Muscle layer of duodenum (tissue), 2 donors: ENCODE measurements around the gene TBL1XR1.
"Not testable (repeated sequence)": the region's sequence is repeated elsewhere in the genome, so short reads cannot be mapped to it uniquely, and the experiment has no call there.

Experiments
- H3K27ac ChIP-seq: one replicate; pipeline ENCODE4 v1.7.0; 2013; ENCODE audit warnings: mild to moderate bottlenecking, low read length
- H3K27me3 ChIP-seq: one replicate; pipeline ENCODE4 v1.7.0; 2013; ENCODE audit warnings: low read depth, mild to moderate bottlenecking, control low read depth, low read length
- H3K36me3 ChIP-seq, 2 donors: one replicate each; pipeline ENCODE4 v1.7.0; 2013; ENCODE audit warnings: low read length in 2 of 2, control low read depth in 1 of 2, mild to moderate bottlenecking in 1 of 2; ENCODE audit not compliant: insufficient read depth in 2 of 2, control insufficient read depth in 1 of 2
- H3K4me1 ChIP-seq, 2 donors: one replicate each; pipeline ENCODE4 v1.7.0; 2013; ENCODE audit warnings: low read length in 2 of 2, mild to moderate bottlenecking in 2 of 2, control low read depth in 1 of 2, moderate library complexity in 1 of 2; ENCODE audit not compliant: insufficient read depth in 2 of 2, control insufficient read depth in 1 of 2
- H3K4me3 ChIP-seq, 2 donors: one replicate each; pipeline ENCODE4 v1.7.0; 2013; ENCODE audit warnings: low read length in 2 of 2, low read depth in 1 of 2, mild to moderate bottlenecking in 1 of 2
- H3K9me3 ChIP-seq, 2 donors: one replicate each; pipeline ENCODE4 v1.7.0; 2013; ENCODE audit warnings: low read length in 2 of 2, control low read depth in 1 of 2, mild to moderate bottlenecking in 1 of 2; ENCODE audit not compliant: control insufficient read depth in 1 of 2
- donor health status: healthy.

The TBL1XR1 gene

DNA sequence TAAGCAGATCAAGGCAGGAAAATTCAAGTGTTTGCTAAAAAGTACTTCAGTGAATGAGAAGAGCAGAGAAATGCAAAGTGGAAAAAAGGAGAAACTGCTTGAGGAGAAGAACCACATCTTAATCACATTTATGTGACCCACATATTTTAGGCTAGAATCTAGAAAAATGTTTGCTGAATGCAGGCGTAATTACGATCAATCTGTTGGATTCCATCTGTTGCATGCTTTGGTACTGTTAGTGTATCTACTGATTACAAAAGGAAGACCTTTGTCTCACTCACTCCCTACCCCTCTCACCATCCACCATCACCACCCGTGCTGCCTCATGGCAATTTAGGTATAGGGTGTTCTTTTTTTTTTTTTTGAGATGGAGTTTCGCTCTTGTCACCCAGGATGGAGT is 9.7 kb upstream of the TBL1XR1 start:
- Histone ChIP-seq H3K9me3 (peaks cover 0 to 4% of the 10 kb centered on the region in 2 donors), H3K36me3 (no peaks in the 10 kb centered on the region), H3K27ac (no peak overlapping the region), H3K4me3 (no peak overlapping the region), H3K4me1 (no peaks in the 10 kb centered on the region), H3K27me3 (no peaks in the 10 kb centered on the region)

DNA sequence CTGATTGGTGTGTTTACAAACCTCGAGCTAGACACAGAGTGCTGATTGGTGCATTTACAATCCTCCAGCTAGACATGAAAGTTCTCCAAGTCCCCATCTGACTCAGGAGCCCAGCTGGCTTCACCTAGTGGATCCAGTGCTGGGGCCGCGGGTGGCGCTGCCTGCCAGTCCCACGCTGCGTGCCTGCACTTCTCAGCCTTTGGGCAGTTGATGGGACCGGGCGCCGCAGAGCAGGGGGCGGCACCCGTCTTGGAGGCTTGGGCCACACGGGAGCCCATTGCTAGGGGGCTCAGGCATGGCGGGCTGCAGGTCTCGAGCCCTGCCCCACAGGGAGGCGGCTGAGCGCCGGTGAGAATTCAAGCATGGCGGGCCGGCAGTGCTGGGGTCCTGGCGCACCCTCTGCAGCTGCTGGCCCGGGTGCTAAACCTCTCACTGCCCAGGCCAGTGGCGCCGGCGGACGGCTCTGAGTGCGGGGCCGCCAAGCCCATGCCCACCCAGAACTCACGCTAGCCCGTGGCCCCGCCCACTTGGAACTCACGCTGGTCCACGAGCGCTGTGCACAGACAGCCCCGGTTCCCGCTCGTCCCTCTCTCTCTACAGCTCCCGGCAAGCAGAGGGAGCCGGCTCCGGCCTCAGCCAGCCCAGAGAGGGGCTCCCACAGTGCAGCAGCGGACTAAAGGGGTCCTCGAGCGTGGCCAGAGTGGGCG is 6.6 kb upstream of the TBL1XR1 start:
- H3K36me3 ChIP-seq, result no peaks in the 10 kb centered on the region

GRCh38 chr3:177203016-177203415 is 5.7 kb upstream of the TBL1XR1 start:
- H3K27me3 ChIP-seq, H3K4me3 ChIP-seq, H3K9me3 ChIP-seq, H3K4me1 ChIP-seq, H3K36me3 ChIP-seq, H3K27ac ChIP-seq: not testable (repeated sequence)

More for the DNA sequence above, 6.6 kb upstream of the TBL1XR1 start:
- no peak overlapping the region for H3K27ac ChIP-seq
- no peak overlapping the region for H3K4me3 ChIP-seq
- no peaks in the 10 kb centered on the region for H3K4me1 ChIP-seq
- peaks cover 0 to 4% of the 10 kb centered on the region in 2 donors for H3K9me3 ChIP-seq
- no peaks in the 10 kb centered on the region for H3K27me3 ChIP-seq

- no peak overlapping the region for H3K4me3 ChIP-seq
- H3K4me1 ChIP-seq, result peaks cover 0 to 8% of the 10 kb centered on the region in 2 donors
- H3K27me3 ChIP-seq, result no peaks in the 10 kb centered on the region
- peaks cover 0 to 4% of the 10 kb centered on the region in 2 donors for H3K9me3 ChIP-seq
- H3K36me3 ChIP-seq, result no peaks in the 10 kb centered on the region
- no peak overlapping the region for H3K27ac ChIP-seq
Measured at GRCh38 chr3:177201700-177202397, 4.6 kb upstream of the TBL1XR1 start.

GRCh38 chr3:177199206-177199760 is 2.0 kb upstream of the TBL1XR1 start:
- peaks cover 0 to 4% of the 10 kb centered on the region in 2 donors for H3K9me3 ChIP-seq
- peaks cover 12 to 14% of the 10 kb centered on the region in 2 donors for H3K4me1 ChIP-seq
- no peaks in the 10 kb centered on the region for H3K36me3 ChIP-seq
- H3K27me3 ChIP-seq, result no peaks in the 10 kb centered on the region
- H3K27ac ChIP-seq, result peak overlapping the region; percentile 90
- H3K4me3 ChIP-seq, result no peak overlapping the region

GRCh38 chr3:177197727-177198460 is 612 bp upstream of the TBL1XR1 start:
- H3K36me3 ChIP-seq, result no peaks in the 10 kb centered on the region
- peaks cover 14 to 15% of the 10 kb centered on the region in 2 donors for H3K4me1 ChIP-seq
- peak overlapping the region; percentile 90 for H3K27ac ChIP-seq
- H3K4me3 ChIP-seq, result peak overlapping the region; percentile 57 to 69
- H3K9me3 ChIP-seq, result no peaks in the 10 kb centered on the region
- no peaks in the 10 kb centered on the region for H3K27me3 ChIP-seq

DNA sequence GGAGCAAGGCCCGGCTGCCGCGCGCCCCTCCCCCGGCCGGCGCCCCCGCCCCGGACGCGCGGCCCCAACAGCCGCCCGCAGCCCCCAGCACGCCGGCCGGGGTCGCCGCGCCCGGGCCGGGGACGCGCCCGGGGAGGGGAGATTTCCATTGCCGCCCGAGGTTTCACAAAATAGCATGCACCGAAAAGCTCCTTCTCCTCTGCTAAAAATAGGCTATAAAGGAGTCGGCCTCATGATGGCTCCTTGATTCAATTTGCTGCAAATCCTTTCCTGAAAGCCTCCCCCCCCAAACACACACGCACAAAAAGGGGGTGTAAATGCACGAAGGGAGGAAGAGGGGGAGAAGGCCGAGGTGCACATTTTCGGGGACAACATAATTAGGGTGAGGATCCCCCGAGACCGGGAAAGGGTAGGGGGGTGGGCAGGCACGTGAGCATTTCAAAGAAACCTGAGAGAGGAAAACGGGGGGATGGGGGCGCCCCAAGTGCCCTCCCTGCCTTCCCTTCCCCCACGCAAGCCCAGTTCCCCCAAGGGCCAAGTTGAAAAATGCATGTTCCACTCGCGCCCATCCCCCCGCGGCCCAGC is 734 bp downstream of the TBL1XR1 start:
- Histone ChIP-seq H3K36me3 (no peaks in the 10 kb centered on the region), H3K9me3 (no peaks in the 10 kb centered on the region), H3K27me3 (no peaks in the 10 kb centered on the region), H3K27ac (peak overlapping the region; percentile 98), H3K4me3 (peak overlapping the region; percentile 85 to 86), H3K4me1 (peaks cover 15 to 16% of the 10 kb centered on the region in 2 donors)

GRCh38 chr3:177196008-177196455 is 1.2 kb downstream of the TBL1XR1 start:
- H3K27me3 ChIP-seq, result no peaks in the 10 kb centered on the region
- peak overlapping the region; percentile 98 for H3K27ac ChIP-seq
- H3K36me3 ChIP-seq, result no peaks in the 10 kb centered on the region
- no peaks in the 10 kb centered on the region for H3K9me3 ChIP-seq
- peaks cover 20 to 21% of the 10 kb centered on the region in 2 donors for H3K4me1 ChIP-seq
- peak overlapping the region; percentile 85 to 86 for H3K4me3 ChIP-seq

- H3K9me3 ChIP-seq, result no peaks in the 10 kb centered on the region
- H3K4me3 ChIP-seq, result peak overlapping the region; percentile 85 to 86
- H3K36me3 ChIP-seq, result no peaks in the 10 kb centered on the region
- H3K4me1 ChIP-seq, result peaks cover 23 to 26% of the 10 kb centered on the region in 2 donors
- no peaks in the 10 kb centered on the region for H3K27me3 ChIP-seq
- peak overlapping the region; percentile 98 for H3K27ac ChIP-seq
Measured at GRCh38 chr3:177195242-177195991, 1.9 kb downstream of the TBL1XR1 start.

DNA sequence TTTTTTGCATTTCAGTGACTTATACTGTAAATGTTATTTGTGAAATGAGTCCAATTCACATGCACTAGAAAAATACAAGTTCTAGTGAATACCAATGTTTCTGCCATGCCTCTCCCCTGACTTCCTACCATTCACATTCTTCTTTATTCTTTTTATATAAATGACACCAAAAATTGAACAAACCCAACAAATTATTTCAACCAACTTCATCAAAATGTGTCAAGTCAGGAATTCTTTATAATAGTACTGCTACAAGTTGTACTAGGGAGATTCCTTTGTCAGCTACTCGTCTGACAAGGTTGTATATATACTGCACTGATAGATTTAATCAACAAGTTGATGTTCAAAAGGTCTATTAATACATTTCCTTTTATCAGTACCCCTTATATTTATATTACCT is 3.0 kb downstream of the TBL1XR1 start:
- H3K4me3 ChIP-seq, result peak overlapping the region; percentile 85 to 86
- H3K9me3 ChIP-seq, result no peaks in the 10 kb centered on the region
- H3K36me3 ChIP-seq, result no peaks in the 10 kb centered on the region
- H3K27me3 ChIP-seq, result no peaks in the 10 kb centered on the region
- H3K4me1 ChIP-seq, result peaks cover 23 to 30% of the 10 kb centered on the region in 2 donors
- H3K27ac ChIP-seq, result peak overlapping the region; percentile 98
